Measurements from ENCODE around the gene ISOC2. TPM values are rescaled to one million over a fixed set of nuclear protein-coding genes. Genes with fewer than 3 reads are reported as not detected.

Gene ISOC2
- polyA plus RNA-seq, 3 donors = 28.1 to 47.0 (median 45.4) TPM

DNA sequence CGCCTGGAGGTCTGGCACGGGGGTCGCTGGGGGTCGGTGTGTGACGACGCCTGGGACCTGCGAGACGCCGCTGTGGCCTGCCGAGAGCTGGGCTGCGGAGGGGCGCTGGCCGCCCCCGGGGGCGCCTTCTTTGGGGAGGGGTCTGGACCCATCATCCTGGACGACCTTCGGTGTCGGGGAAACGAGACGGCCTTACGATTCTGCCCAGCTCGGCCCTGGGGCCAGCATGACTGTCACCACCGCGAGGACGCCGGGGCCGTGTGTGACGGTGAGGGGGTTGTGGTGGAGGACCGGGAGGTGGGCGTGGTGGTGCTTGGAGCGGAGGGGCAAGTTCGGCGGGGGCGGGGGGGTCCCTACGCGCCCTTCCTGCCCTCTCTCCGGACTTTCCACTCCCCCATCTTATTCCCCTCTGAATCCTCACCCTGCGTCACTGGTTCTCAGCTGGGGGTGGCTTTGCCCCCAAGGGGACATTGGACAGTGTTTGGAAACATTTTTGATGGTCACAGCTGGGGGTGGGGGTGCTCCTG, 32.3 kb upstream of the ISOC2 start:
- no peak for DNase-seq (ENCODE audit: extremely low read depth in 1 of 11, low read depth in 9 of 11, low spot score in 4 of 11)

DNA sequence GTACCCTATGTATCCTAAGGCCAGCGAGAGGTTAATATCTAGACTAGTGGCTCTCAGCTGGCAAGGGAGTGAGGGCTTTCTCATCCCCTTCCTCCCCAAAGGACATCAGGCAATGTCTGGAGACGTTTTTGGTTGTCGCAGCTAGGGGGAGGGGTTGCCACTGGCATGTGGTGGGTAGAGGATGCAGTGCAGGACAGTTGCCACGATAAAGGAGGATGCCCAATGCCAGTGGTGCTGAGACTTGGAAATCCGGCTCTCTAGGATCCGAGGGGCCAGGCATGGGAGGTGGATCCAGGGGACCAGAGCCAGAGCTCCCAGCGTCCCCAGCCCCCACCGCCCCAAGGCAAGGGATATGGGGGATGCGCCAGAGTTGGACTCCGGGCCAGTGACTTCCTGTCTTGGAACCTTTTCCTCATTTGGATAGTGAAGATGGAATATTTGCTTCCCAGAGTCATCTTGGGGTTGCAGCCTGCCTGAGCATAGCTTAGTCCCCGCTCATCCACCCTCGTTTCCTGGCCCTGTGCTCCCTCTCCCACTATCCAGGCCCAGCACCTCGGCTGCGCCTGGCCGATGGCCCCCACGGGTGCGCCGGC, 31.7 kb upstream of the ISOC2 start:
- DNase-seq (ENCODE audit: extremely low read depth in 1 of 11, low read depth in 9 of 11, low spot score in 4 of 11) = no peak

DNA sequence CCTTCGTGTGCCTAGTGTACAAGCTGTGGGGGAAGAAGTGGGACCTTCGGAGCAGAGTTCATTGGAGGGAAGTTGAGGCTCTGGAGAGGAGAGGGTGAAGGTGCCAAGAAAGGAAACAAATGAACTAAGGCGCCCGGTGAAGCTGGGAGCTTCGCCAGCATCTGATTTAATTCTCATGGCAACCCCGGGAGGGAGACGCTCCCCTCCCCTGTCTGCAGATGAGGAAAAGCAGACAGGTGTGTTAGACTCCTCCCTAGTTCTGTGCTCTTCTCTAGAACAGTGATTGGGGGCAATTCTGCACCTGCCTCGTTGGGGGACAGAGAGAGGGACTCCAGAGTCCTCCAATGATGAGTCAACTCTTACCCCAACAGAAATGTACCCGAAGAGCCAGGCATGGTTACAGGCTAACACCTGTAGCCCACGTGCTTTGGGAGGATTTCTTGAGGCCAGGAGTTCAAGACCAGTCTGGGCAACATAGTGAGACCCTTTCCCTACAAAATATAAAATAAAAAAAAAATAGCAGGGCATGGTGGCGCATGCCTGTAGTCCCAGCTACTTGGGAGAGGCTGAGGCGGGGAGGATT, 31.0 kb upstream of the ISOC2 start:
- no peak for DNase-seq (ENCODE audit: extremely low read depth in 1 of 11, low read depth in 9 of 11, low spot score in 4 of 11)

DNA sequence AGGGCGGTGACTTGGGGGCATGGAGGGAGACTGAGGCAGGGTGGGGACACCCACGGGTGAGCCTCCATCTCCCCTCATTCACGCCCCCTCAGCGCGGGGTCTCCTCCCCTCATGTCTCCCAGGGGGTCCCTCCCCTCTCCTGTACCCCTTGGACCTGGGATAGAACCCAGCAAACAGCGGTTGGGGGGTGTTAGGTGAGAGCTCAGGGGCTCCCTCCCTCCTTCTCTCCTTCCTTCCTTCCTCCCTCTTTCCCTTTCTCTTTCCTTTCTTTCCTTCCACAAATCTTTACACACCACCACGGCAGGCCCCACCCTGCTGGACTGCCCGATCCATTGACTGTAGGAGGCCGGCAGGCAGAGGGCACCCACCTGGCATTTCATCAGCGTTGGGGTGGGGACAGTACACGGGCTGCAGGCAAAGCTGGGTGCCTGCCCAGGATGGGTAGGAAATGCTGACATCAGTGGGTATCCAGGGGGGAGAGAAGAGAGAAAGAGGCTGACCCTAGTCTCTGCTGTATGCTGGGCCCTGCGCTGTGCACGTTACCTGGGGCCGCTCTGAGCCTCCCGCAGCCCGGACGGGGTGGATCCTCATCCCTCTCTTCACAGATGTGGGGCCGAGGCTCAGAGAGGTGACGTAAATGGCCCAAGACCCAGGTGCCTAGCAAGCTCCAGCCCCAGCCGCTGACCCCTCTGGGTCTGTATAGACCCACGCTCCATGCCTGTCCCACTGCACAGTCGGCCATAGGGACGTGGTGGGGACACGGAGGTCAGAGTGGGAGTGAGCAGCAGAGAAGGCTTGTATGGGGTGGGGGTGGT, 30.3 kb upstream of the ISOC2 start:
- DNase-seq (ENCODE audit: extremely low read depth in 1 of 11, low read depth in 9 of 11, low spot score in 4 of 11) = no peak

DNA sequence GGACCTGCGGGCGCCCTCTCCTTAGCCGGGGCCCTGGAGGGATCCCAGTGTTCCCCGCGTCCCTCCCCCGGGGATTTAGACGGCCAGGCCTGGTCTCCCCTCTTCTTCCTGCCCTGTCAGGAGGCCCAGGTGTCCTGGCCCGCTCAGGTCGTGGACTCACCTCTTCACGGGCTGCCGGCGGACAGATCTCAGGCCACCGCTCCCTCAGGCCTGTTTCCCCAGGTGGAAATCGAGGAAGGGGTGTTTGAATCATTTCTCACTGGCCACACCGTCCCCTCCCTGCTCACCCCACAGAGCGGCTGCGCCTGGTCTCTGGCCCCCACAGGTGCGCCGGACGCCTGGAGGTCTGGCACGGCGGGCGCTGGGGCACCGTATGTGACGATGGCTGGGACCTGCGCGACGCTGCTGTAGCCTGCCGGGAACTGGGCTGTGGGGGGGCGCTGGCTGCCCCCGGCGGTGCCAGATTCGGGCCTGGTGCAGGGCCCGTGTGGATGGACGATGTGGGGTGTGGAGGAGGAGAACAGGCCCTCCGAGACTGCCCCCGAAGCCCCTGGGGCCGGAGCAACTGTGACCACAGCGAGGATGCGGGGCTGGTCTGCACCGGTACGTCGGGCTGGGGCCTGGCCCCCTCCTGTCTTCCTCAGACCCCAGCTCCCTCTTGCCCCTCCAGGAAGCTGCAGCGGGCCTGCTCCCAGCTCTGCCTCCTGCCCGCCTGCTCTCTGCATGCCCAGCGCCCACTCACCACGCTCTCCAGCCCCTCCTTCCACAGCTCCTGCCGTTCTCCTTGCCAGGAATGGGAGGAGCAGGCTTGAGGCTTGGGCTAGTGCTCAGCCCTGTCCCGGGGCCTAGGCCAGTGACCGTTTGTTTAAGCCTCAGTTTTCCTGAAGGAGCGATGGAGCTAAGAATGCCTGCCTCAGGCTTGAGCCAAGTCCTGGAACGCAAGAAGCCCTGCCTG, 29.3 kb upstream of the ISOC2 start:
- no peak for DNase-seq (ENCODE audit: extremely low read depth in 1 of 11, low read depth in 9 of 11, low spot score in 4 of 11)

DNA sequence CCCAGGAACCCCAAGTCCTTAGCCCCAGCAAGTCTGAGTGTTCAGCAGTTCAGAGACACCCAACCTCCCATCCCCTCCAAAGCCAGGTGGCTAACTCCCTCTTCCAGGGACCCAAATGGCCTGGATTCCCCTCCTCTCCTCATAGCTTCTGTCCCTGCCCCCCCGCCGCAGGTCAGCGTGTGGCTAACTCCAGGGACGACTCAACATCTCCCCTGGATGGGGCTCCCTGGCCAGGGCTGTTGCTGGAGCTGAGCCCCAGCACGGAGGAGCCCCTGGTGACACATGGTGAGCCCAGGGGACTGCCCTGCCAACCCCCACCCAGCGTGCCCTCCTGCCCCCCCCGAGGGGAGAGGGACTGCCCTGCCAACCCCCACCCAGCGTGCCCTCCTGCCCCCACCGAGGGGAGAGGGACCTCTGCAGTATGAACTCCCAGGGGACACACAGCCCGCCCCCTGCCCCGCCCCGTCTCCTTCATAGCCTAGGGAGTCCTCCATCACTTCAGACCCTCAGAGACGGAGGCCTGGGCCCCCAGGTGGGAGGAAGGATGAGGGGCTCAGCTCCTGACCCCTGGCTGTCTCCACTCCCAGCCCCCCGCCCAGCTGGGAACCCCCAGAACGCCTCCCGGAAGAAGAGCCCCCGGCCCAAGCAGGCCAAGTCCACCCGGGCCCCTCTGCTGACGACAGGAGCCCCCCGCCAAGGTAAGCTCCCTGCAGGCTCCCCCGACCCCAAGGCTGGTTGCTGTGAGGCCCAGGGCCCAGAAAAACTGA, 28.5 kb upstream of the ISOC2 start:
- no peak for DNase-seq (ENCODE audit: extremely low read depth in 1 of 11, low read depth in 9 of 11, low spot score in 4 of 11)

DNA sequence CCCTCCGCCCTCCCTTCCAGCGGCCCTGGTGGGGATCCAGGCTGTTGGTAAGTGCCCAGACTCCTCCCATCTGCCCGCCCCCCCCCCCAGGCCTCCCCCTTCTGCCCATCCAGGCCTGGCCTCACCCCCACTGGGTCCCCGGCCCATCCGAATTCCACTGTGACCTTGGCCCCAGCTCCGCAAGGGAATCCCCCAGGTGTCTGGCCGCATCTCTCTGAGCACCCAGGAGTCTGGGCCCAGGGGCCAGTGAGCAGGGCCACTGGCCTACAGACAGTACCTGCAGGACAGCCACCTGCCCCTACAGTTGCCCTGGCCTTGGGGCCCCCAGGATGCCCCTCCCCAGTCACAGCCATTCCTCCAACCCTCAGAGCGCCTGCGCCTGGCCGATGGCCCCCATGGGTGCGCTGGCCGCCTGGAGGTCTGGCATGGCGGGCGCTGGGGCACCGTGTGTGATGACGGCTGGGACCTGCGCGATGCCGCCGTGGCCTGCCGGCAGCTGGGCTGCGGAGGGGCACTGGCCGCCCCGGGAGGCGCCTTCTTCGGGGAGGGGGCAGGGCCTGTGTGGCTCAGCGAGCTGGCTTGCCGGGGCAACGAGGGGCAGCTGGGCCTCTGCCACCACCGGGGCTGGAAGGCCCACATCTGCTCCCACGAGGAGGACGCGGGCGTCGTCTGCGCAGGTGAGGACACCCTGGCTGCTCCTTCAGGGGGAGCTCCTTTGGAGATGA, 27.7 kb upstream of the ISOC2 start:
- no peak for DNase-seq (ENCODE audit: extremely low read depth in 1 of 11, low read depth in 9 of 11, low spot score in 4 of 11)

DNA sequence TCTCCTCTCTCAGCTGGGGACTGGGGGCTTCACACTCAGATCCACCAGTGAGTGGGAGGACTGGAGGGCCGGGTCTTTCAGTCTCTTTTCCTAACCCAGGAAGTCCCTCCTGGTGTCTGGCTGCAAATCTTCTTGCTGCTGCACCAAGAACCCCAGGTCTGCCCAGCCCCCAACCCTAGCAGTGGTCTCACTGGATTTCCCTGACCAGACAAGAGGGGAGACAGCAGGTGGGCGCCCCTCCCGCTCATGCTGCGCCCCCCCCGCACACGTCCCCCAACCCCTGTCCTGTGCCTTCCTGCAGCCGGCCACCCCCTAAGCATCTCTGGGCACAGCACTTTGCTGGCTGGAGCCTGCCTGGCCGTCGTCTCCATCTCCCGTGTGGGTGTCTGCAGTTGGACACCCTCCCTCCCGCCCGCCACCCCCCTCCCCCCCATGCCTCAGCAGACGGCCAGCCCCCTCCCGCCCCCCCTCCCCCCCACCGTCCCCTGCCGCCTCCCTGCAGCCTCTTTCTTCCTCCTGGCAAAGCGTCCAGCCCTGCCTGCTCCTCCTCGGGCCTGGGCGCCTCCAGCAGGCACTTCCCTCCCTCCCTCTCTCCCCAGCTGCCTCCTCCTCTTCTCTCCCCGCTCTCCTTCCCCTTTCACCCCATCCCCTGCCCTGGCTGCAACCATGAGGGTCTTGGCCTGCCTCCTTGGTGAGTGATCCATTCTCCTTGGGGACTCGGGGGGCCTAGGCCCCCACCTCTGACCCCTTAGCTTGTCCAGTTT, 26.7 kb upstream of the ISOC2 start, which contains the start of gene SSC5D:
SSC5D (plus strand) TSS at position 513 of the 764 bp plus-strand sequence; CDS start at position 667, 154 bp downstream.
- DNase-seq (ENCODE audit: extremely low read depth in 1 of 11, low read depth in 9 of 11, low spot score in 4 of 11) = no peak

DNA sequence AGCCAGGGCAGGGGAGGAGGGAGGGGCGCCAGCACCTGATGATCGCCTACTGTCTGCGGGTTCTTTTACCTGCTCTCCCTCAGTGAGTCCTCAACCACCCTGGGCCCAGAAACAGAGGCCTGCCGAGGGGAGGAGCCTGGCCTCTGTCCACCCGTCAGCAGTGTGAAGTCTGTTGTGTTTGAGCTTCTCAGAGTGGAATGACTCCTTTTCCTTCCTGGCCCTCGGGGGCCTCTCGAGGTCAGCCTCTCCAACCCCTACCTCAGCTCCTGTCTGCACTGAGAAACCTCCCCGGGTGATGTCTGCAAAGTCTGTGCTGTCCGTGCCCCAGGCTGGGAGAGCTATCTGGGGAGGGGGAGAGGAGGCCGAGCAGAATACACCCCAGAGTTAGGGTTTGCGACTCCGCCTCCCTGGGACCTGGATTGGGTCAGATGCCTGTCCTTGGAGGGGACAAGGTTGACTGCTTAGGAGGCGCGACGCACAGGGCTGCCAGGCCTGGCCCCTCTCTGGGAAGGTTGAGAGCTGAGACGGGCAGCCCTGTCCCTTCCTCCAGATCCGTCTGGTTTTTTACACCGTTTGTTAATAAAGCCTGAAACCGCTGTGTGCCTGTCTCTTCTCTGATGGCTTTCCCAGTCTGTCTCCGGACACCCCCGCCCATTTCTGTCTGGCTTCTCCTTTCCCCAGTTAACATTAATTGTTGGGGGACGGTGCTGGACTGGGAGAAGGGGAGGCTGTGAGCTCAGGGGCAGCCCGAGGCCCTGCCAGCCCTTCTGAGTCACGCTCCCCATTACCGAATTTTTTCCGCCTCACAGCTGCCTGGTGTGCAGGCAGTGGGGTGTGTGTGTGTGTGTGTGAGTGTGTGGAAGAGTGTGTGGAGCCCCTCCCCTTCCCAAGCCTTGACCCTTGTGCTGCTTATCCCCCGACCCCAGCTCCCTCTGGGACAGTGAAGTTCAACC, 25.8 kb upstream of the ISOC2 start:
- no peak for DNase-seq (ENCODE audit: extremely low read depth in 1 of 11, low read depth in 9 of 11, low spot score in 4 of 11)

DNA sequence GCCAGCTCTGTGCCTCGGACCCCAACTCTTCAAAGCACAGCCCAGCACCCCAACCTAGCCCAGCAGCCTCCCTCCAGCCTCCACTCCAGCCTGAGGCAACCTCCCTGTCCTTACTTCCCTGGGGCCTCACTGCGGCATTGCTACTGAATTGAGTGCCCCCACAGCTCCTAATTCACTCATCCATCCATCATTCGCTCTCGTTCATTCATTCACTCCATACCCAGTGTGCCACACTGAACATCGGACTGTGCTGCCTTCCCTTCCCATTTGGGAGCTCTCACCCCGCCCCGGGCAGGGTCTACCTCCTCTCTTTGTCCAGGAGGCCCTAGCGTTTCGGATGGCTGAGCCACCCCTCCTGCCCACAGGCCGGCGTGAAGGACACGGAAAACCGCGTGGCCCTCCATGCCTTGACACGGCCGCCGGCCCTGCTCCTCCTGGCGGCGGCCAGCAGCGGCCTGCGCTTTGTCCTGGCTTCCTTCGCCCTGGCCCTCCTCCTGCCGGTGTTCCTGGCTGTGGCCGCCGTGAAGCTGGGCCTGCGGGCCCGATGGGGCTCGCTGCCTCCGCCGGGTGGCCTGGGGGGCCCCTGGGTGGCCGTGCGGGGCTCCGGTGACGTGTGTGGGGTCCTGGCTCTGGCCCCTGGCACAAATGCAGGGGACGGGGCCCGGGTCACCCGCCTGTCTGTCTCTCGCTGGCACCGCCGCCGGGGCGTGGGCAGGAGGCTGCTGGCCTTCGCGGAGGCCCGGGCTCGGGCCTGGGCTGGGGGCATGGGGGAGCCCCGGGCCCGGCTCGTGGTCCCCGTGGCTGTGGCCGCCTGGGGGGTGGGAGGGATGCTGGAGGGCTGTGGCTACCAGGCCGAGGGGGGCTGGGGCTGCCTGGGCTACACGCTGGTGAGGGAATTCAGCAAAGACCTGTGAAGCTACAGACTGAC, 24.9 kb upstream of the ISOC2 start:
- no peak for DNase-seq (ENCODE audit: extremely low read depth in 1 of 11, low read depth in 9 of 11, low spot score in 4 of 11)

DNA sequence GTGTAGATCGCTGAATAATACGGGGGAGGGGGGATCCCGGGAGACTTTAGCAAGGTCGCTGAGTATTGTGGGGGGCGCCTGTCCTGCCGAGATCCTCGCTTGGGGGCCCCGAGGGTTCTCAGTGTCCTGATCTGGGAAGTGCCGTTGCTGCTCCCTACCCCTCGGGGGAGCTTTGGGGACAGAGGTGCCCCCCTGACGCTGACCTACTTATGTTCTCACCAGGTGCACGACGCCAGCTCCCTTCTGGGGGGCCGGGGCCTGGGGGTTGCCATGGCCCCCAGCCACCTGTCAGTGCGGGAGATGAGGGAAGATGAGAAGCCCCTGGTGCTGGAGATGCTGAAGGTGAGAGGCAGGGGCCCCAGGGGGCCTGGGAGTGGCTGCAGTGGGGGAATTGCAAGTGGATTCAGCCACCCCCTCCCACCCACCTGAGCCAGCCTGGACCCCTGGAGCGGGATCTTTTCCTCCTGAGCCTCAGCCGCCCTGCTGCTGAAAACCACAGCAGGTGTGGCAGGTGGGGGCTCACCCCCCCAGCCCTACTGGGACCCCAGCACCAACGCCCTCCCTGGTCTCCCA, 24.1 kb upstream of the ISOC2 start:
- DNase-seq (ENCODE audit: extremely low read depth in 1 of 11, low read depth in 9 of 11, low spot score in 4 of 11) = no peak

DNA sequence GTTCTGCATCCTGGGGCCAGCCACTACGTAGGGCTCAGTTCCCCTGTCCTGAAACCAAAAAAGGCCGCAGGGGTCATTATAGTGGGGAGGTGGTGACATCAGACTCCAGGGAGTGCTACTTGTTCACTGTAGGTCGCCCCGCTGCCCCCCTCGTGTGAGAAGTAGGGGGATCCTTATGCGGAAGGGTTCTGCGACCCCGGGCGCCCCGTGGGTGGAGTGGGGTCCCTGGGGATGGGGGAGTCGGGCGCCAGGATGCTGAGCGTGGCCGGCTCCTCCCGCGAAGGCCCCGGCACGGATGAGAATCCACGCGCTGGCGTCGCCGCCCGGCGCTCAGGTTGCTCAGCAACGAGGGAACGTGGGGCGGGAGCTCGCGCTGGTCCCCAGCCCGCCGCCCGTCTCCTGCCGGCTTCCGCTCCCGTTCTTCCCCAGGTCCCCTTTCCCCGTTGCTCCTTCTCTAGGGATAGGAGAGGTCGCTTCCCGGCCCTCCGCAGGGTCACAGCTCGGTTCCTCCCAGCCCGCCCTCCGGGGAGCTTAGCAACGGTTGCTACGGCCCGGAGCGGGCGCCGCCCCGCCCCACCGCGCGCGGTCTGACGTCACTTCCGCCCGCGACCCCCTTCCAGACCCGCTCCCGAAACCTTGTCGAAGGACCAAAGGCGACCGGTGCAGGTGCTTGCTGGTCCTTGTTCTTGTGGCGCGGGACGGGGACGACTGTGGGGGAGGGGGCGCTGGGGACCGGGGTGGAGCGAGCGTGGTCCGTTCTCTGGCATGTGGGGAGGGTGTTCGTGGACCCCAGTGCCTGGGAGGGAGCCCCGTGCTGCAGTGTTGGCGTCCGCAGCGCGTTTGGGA, 23.4 kb upstream of the ISOC2 start, which contains the start of gene NAT14:
NAT14 (plus strand) TSS at position 596 of the 846 bp plus-strand sequence. CDS start 521 bp downstream, outside the sequence.
- DNase-seq (ENCODE audit: extremely low read depth in 1 of 11, low read depth in 9 of 11, low spot score in 4 of 11) = peak in 2 of 11 donors; percentile 68 to 75

Data from renal cortex interstitium (tissue), 11 donors.